Loucy (cell line): ENCODE measurements around the gene SIDT2.

ENCODE experiments used
- H2AFZ ChIP-seq: fragments of 200-600 bp; sonication (generic); 2 replicates; pipeline ENCODE4 v1.6.0; 2016; ENCODE audit warnings: antibody characterized with exemption, mild to moderate bottlenecking, low read length, moderate library complexity
- H3F3A ChIP-seq: fragments of 200-600 bp; 2 replicates; pipeline ENCODE4 v1.6.0; 2016; ENCODE audit warnings: antibody characterized with exemption, low read depth, mild to moderate bottlenecking
- H3K27me3 ChIP-seq: fragments of 200-600 bp; sonication (generic); 2 replicates; pipeline ENCODE4 v1.6.1; 2014; ENCODE audit warnings: low read length, mild to moderate bottlenecking; ENCODE audit not compliant: insufficient read depth, poor library complexity, severe bottlenecking
- H3K36me3 ChIP-seq: fragments of 200-600 bp; sonication (generic); 2 replicates; pipeline ENCODE4 v1.6.1; 2016; ENCODE audit warnings: low read length; ENCODE audit not compliant: insufficient read depth
- H3K4me1 ChIP-seq: fragments of 200-600 bp; sonication (generic); 2 replicates; pipeline ENCODE4 v1.5.1; 2014; ENCODE audit warnings: low read length, mild to moderate bottlenecking; ENCODE audit not compliant: insufficient read depth, poor library complexity, severe bottlenecking
- H3K4me2 ChIP-seq: fragments of 200-600 bp; sonication (generic); 2 replicates; pipeline ENCODE4 v1.6.0; 2014; ENCODE audit warnings: antibody characterized with exemption, low read length, low read depth, mild to moderate bottlenecking; ENCODE audit not compliant: poor library complexity, severe bottlenecking
- H3K4me3 ChIP-seq: fragments of 200-600 bp; sonication (generic); 2 replicates; pipeline ENCODE4 v1.5.1; 2014; ENCODE audit warnings: low read length, mild to moderate bottlenecking, mixed read lengths; ENCODE audit not compliant: poor library complexity, severe bottlenecking
- H3K79me2 ChIP-seq: fragments of 200-600 bp; sonication (generic); 2 replicates; pipeline ENCODE4 v1.6.1; 2014; ENCODE audit warnings: low read length; ENCODE audit not compliant: insufficient read depth
- H3K9ac ChIP-seq: fragments of 200-600 bp; sonication (generic); 2 replicates; pipeline ENCODE4 v1.6.0; 2014; ENCODE audit warnings: mild to moderate bottlenecking, low read depth, low read length, moderate library complexity; ENCODE audit not compliant: poor library complexity, severe bottlenecking
- H3K9me2 ChIP-seq: fragments of 200-600 bp; sonication (generic); replicated peaks from 2 replicates; pipeline ENCODE4 v1.6.1; 2016; ENCODE audit warnings: low read depth, low read length, mixed read lengths
- H3K9me3 ChIP-seq: fragments of 200-600 bp; sonication (generic); 2 replicates; pipeline ENCODE4 v1.6.1; 2014; ENCODE audit warnings: mild to moderate bottlenecking, antibody characterized with exemption, low read length, low read depth; ENCODE audit not compliant: insufficient read depth
- H4K20me1 ChIP-seq: fragments of 200-600 bp; sonication (generic); 2 replicates; pipeline ENCODE4 v1.6.0; 2014; ENCODE audit warnings: antibody characterized with exemption, low read length, mild to moderate bottlenecking; ENCODE audit not compliant: insufficient read depth, poor library complexity, severe bottlenecking
- EZH2phosphoT487 ChIP-seq: fragments of 200-600 bp; IDR thresholded peaks from 2 replicates; pipeline ENCODE4 v1.6.1; 2018; ENCODE audit warnings: antibody characterized with exemption, mild to moderate bottlenecking, moderate library complexity, borderline replicate concordance
- TF ChIP-seq, protein P1 (sequence below): fragments of 200-600 bp; sonication (generic); conservative IDR thresholded peaks from 2 replicates; pipeline ENCODE4 v1.5.1; 2014; ENCODE audit warnings: mild to moderate bottlenecking, antibody characterized with exemption, low read length

SIDT2 gene

GRCh38 chr11:117219001-117219400 lies 40.5 kb downstream of the SIDT2 start:
- TF ChIP-seq EZH2phosphoT487: no peak
- TF ChIP-seq, protein P1, sequence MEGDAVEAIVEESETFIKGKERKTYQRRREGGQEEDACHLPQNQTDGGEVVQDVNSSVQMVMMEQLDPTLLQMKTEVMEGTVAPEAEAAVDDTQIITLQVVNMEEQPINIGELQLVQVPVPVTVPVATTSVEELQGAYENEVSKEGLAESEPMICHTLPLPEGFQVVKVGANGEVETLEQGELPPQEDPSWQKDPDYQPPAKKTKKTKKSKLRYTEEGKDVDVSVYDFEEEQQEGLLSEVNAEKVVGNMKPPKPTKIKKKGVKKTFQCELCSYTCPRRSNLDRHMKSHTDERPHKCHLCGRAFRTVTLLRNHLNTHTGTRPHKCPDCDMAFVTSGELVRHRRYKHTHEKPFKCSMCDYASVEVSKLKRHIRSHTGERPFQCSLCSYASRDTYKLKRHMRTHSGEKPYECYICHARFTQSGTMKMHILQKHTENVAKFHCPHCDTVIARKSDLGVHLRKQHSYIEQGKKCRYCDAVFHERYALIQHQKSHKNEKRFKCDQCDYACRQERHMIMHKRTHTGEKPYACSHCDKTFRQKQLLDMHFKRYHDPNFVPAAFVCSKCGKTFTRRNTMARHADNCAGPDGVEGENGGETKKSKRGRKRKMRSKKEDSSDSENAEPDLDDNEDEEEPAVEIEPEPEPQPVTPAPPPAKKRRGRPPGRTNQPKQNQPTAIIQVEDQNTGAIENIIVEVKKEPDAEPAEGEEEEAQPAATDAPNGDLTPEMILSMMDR: no peak
- Histone ChIP-seq H3K4me2 (no peak overlapping the region), H3K4me3 (no peak overlapping the region), H3F3A (no peaks in the 10 kb centered on the region), H3K27me3 (no peaks in the 10 kb centered on the region), H3K9me3 (no peaks in the 10 kb centered on the region), H3K36me3 (peaks cover 42% of the 10 kb centered on the region; the same call in 1 of the 2 replicates), H3K9me2 (no peaks in the 10 kb centered on the region), H3K9ac (no peak overlapping the region), H2AFZ (no peak overlapping the region), H3K4me1 (no peaks in the 10 kb centered on the region), H4K20me1 (no peaks in the 10 kb centered on the region), H3K79me2 (no peaks in the 10 kb centered on the region)

- H3K36me3 ChIP-seq: peaks cover 40% of the 10 kb centered on the region; the same call in 1 of the 2 replicates
- no peaks in the 10 kb centered on the region for H3K4me1 ChIP-seq
- no peaks in the 10 kb centered on the region for H3K79me2 ChIP-seq
- H3K4me2 ChIP-seq: no peak overlapping the region
- no peak for TF ChIP-seq EZH2phosphoT487
- TF ChIP-seq, protein P1: no peak
- H4K20me1 ChIP-seq: no peaks in the 10 kb centered on the region
- H3K27me3 ChIP-seq: no peaks in the 10 kb centered on the region
- H3K9me2 ChIP-seq: no peaks in the 10 kb centered on the region
- H3K4me3 ChIP-seq: no peak overlapping the region
- H3K9me3 ChIP-seq: no peaks in the 10 kb centered on the region
- H2AFZ ChIP-seq: no peak overlapping the region
- no peaks in the 10 kb centered on the region for H3F3A ChIP-seq
- H3K9ac ChIP-seq: no peak overlapping the region
These were observed 40.9 kb downstream of the SIDT2 start for GRCh38 chr11:117219455-117219854.

DNA sequence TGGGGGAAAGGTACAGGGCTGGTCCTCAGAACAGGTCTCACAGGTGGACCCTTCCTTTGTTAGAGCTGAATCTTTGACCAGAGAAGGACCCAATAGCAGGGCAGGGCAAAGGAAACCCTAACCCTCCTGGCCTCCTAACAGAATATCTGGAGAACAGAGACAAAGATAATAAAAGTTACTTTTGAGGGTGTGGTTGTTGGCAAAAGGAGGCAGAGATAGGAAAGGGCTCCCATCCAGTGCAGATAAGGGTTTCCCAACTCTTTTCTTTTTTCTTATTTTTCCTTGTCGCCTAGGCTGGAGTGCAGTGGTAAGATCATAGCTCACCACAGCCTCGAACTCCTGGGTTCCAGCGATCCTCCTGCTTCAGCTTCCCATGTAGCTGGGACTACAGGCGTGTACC lies 41.5 kb downstream of the SIDT2 start:
- no peaks in the 10 kb centered on the region for H3F3A ChIP-seq
- no peaks in the 10 kb centered on the region for H3K27me3 ChIP-seq
- no peak overlapping the region for H3K4me2 ChIP-seq
- TF ChIP-seq, protein P1: no peak
- TF ChIP-seq EZH2phosphoT487: no peak
- no peak overlapping the region for H3K4me3 ChIP-seq
- H3K9ac ChIP-seq: no peak overlapping the region
- no peaks in the 10 kb centered on the region for H3K79me2 ChIP-seq
- no peaks in the 10 kb centered on the region for H3K4me1 ChIP-seq
- H2AFZ ChIP-seq: no peak overlapping the region
- H3K36me3 ChIP-seq: peaks cover 38% of the 10 kb centered on the region; the same call in 1 of the 2 replicates
- H3K9me3 ChIP-seq: no peaks in the 10 kb centered on the region
- H3K9me2 ChIP-seq: no peaks in the 10 kb centered on the region
- no peaks in the 10 kb centered on the region for H4K20me1 ChIP-seq
